NCI-H2029 treated with DMSO at 0.1 percent for 48 hours (cell line): ENCODE measurements around the gene FANCC.

Experiments used
- DNase-seq: peaks from one replicate; lab custom pipeline; 2025; lab: John Stamatoyannopoulos, UW

FANCC gene

GRCh38 chr9:95070549-95071021, 246.9 kb downstream of the FANCC start:
- no peak for DNase-seq

- no peak for DNase-seq
These were observed 249.6 kb downstream of the FANCC start for GRCh38 chr9:95067897-95068296.

DNA sequence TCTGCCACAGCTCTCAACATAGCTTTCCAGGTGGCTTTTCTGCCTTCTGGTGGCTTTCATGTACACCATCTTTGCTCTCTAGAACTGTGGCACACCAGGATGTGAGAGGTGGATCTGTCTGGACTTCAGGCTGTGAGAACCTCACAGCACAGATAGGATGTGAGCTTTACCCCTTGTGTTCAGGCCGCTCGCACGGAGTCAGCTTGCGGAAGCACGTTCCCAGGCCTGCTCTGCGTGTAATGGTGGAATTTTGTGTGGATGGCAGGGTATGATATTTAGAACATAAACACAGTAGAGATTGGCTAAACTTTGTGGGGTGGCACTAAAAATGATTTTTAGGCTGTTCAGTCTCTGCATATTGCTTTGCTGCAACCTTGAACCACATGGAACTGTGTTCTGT, 250.5 kb downstream of the FANCC start:
- no peak for DNase-seq

DNA sequence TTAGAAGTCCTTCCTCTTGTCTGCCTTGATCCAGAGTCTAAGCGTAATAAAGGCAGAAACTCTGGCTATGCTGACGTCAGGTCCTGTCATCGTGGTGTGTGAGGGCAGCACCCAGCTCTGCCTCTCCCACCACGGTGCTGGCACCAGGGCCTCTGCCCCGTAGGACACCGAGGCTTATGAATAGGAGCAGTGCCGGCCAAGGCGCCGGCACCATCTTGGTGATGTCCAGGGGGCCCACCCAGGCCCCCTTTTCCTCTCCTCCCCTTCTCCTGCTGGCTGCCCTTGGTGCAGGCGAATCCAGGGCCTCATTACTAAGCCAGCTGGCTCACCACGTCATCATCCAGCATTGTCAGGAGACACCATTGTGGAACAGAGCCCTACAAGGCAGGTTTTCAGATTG, 252.3 kb downstream of the FANCC start:
- DNase-seq = no peak

- no peak for DNase-seq
These were observed 254.2 kb downstream of the FANCC start for GRCh38 chr9:95063300-95063699.

DNA sequence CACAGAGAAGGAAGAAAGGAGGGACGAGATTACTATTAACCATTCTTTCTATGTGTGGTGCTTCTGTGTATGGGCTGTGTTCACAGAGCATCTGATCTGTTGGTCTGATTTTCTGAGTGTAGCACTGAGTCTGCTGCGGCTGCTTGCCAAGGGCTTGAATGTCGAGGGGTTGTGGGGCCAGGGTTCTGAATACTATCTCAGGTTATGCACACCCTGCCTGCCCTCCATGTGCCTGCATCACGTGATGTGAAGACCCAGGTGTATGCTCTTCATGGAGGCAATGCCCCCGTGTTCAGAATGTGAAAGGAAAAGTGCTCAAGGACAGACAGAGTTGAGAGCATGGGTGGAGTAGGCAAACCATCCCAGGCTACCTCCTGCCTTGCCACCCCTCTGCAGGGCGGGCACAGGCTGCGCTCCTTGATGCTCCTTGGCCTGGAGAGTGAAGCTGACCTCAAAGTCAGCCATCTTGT, 254.9 kb downstream of the FANCC start:
- no peak for DNase-seq

DNA sequence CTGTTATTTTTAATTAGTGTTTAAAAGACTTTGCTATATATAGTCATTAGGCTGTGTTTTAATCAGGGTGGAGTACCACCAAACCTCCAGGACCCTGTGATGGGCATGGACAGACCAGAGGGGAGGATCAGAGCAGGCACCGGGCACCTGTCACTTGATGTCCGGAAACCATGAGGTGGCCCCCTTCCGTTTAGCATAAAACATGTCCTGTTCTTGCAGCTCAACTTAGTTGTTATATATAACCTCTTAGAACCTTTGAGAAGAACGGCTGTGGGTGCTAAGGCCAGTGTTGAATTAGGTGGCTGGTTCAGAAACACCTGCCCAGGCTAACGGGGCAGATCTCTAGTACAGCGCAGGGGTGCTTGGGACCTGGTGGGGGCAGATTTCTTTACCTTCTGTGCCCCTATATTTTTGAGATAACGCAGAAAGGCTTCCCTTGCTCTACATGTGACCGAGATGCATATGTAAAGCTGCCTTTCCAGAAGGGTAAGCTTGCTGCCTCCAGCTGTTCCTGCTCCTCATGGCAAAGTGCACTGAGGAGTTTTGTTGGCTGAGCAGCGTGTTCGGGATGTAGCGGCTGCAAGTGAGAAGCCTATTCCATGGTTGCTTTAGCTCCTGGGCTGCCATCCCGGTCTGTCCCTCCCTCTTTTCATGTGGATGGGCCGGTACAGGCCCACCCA, 255.5 kb downstream of the FANCC start:
- no peak for DNase-seq

DNA sequence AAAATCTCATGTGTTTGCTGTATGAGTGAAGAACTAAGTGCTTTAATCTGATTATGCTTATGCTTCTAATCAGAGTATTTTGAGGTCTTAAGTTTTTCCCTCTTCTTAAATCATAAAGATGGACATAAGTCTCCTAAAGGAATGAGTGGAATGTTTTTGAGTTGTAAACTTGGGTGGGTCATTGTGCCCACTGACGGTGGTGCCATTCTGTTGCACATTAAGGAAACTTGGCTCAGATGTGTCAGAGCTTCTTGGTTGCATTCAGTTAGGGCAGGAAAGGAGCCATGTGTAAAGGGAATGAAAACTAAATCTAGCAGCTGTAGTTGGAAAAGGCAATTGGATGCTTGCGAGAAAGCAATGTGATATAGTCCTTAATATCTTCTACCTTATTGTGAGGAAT, 256.6 kb downstream of the FANCC start:
- no peak for DNase-seq

DNA sequence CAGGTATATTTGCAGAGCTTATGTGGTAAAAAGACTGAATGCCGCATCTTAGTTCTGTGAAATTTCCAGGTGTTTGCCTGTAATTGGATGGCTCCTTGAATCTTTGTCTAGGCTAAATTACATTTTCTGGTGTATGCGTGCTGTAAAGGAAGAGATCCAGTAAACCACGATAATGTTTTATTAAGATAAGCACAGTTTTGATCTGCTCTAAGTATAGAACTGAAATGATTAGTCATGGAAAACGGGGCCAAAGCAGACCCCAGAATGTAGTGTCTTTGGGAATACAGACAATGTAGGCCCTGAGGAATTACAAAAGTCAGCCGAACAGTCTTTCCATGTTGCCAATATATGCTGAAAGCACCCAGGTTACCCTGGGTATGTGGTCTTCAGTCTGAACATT, 257.3 kb downstream of the FANCC start:
- DNase-seq = no peak

DNA sequence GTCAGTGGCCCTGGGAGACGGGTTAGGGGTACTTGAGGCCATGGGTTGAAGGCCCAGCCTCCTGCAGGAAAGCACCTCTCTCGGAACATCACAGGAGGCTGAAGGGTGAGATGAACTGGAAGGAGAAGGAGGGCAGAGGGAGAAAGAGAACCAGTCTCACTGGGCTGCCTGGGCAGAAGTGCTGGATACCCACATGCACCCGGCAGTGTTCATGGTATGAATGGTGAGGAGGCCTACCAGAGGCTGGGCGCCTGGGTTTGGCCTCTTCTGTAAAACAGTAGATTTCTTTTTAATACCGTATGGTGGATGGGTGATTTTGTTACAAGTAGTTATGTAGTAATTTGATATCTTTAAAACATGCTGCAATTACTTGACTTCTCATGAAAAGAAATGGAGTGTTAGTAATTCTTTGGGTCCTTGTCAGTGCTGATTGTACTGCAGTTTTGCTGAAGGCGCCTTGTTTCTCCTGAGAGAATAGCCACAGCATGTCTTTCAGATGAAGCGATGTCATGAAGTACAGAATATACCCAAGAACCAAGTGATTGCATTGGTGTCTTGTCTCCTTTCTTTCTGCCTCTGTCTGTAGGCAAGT, 258.6 kb downstream of the FANCC start:
- no peak for DNase-seq

- no peak for DNase-seq
These were observed 259.3 kb downstream of the FANCC start for GRCh38 chr9:95058121-95058785.

DNA sequence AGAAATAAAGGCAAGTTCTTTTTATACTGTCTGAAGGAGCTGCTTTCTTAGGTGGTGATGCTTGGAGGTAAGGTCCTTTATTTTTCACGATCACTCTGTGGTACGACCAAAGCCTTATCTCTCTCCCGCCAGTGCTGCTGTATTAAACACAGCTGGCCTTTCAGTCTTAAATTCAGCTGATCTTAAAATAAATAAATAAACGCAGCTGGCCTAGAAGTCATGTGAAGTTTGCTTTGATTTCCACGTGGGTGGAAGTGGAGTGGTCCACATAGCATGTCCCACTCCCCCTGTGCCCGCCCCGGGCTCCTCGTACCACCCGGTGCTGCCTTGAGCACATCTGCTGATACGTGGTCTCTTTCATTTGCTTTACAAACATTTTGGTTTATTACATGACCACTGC, 260.4 kb downstream of the FANCC start:
- DNase-seq = no peak

GRCh38 chr9:95055851-95056551, 261.5 kb downstream of the FANCC start:
- peak; percentile 64 for DNase-seq

- no peak for DNase-seq
These were observed 262.1 kb downstream of the FANCC start for GRCh38 chr9:95055334-95055850.

- no peak for DNase-seq
These were observed 263.6 kb downstream of the FANCC start for GRCh38 chr9:95053611-95054570.

DNA sequence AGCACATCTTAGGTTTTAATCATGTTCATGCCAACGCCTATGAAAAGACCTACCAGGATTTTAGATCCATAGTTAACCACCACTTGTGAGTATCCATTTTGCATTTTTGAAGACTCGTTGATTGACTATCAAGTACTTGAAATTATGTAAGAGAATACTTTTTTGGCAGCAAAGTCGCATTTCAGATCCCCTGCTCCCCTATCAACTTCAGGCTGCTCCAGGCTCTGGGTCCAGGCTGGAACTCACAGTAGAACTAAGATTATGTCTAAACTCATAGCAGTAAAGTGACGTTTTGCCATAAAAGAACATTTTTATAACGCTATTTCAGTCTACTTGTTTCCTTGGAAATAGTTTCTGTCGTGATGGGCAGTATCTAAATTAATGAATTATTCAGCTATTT, 267.7 kb downstream of the FANCC start:
- no peak for DNase-seq
